ENCODE measurements around the gene ZNF658. TPM values are rescaled to one million over a fixed set of nuclear protein-coding genes. Genes with fewer than 3 reads are reported as not detected.
"Not testable (repeated sequence)": the region's sequence is repeated elsewhere in the genome, so short reads cannot be mapped to it uniquely, and the experiment has no call there.

ZNF658 gene
- polyA plus RNA-seq, 1 of the 3 experiments (the other 2 are of a cell fraction): 0.64 TPM

DNA sequence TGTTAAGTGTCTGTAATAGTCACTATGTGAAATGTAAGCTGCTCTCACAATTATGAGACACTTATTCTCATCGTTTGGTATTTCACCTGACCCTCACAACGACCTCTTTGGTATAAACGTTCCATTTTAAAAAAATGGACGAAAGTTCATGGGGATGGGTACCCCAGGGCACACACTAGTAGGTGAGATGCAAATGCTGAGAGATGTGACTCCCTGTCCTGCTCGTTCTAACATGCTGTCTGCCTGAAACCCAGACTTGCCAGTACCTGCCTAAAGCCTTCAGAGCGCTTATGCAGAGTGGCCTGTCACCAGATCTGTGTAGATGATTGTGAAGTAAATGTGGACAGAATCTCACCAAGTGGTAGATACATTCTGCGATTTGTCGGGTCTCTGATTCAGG is 616 bp downstream of the ZNF658 start:
- H3K79me2 ChIP-seq (ENCODE audit: insufficient read depth); POLR2A ChIA-PET; H3K9me2 ChIP-seq; H3K27me3 ChIP-seq (ENCODE audit: insufficient read depth); H4K20me1 ChIP-seq (ENCODE audit: insufficient read depth); H2AFZ ChIP-seq (ENCODE audit: low read depth); CTCF ChIA-PET; H3K36me3 ChIP-seq (replicated peaks in 1 of 2; ENCODE audit: control insufficient read depth in 1 of 2, insufficient read depth in 2 of 2, low read length in 1 of 2); H3K9me3 ChIP-seq; H3F3A ChIP-seq (replicated peaks; ENCODE audit: insufficient read depth); H3K27ac ChIP-seq (ENCODE audit: low read depth in 2 of 2, low read length in 1 of 2); DNase-seq; H3K4me1 ChIP-seq (ENCODE audit: control insufficient read depth in 1 of 2, insufficient read depth in 2 of 2, low read depth in 1 of 2, low read length in 1 of 2): not testable (repeated sequence)
- WGBS (ENCODE audit: low lambda C conversion rate): 11% methylated on average over 5 of the region's 8 CpGs
- Histone ChIP-seq H3K9ac (peak overlapping the region; percentile 49; the same call in 1 of the 2 replicates), H3K4me2 (peak overlapping the region; percentile 66), H3K4me3 (ENCODE audit: low read depth in 2 of 2, low read length in 1 of 2) (peak overlapping the region; percentile 49 to 59)

DNA sequence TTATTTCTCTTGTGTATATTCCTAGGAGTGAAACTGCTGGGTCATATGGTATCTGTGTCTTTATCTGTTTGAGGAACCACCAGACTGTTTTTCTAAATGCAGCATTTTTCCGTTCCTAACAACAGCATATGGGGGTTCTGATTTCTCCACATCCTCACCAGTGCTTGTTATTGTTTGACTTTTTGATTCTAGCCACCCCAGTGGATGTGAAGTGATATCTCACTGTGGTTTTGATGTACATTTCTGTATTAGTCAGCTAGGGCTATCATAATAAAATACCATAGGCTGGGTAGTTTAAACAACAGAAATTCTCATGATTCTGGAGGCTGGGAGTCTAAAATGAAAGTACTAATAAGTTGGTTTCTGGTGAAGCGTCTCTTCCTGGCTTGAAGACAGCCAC is 9.0 kb downstream of the ZNF658 start:
- H2AFZ ChIP-seq (ENCODE audit: low read depth); CTCF ChIA-PET; H3F3A ChIP-seq (replicated peaks; ENCODE audit: insufficient read depth); H3K27me3 ChIP-seq (ENCODE audit: insufficient read depth); H3K4me2 ChIP-seq; H3K9ac ChIP-seq; H3K4me1 ChIP-seq (ENCODE audit: control insufficient read depth in 1 of 2, insufficient read depth in 2 of 2, low read depth in 1 of 2, low read length in 1 of 2); H3K9me3 ChIP-seq; H3K9me2 ChIP-seq; H3K36me3 ChIP-seq (replicated peaks in 1 of 2; ENCODE audit: control insufficient read depth in 1 of 2, insufficient read depth in 2 of 2, low read length in 1 of 2); POLR2A ChIA-PET; DNase-seq; H3K79me2 ChIP-seq (ENCODE audit: insufficient read depth); H3K4me3 ChIP-seq (ENCODE audit: low read depth in 2 of 2, low read length in 1 of 2); H3K27ac ChIP-seq (ENCODE audit: low read depth in 2 of 2, low read length in 1 of 2); H4K20me1 ChIP-seq (ENCODE audit: insufficient read depth): not testable (repeated sequence)
- WGBS (ENCODE audit: low lambda C conversion rate): 95% methylated on average over 2 of the region's 2 CpGs

DNA sequence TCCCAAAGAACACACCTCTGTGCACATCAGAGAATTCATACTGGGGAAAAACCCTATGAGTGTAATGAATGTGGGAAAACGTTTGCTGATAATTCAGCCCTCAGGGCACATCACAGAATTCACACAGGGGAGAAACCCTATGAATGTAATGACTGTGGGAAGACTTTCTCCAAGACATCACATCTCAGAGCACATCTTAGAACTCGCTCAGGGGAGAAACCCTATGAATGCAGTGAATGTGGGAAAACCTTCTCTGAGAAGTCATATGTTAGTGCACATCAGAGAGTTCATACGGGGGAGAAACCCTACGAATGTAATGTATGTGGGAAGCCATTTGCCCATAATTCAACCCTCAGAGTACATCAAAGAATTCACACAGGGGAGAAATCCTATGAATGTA is 19.5 kb downstream of the ZNF658 start:
- H4K20me1 ChIP-seq (ENCODE audit: insufficient read depth); H3K4me2 ChIP-seq; CTCF ChIA-PET; H3K27ac ChIP-seq (ENCODE audit: low read depth in 2 of 2, low read length in 1 of 2); H3K4me1 ChIP-seq (ENCODE audit: control insufficient read depth in 1 of 2, insufficient read depth in 2 of 2, low read depth in 1 of 2, low read length in 1 of 2); H3K9me3 ChIP-seq; H2AFZ ChIP-seq (ENCODE audit: low read depth); H3K9ac ChIP-seq; H3K79me2 ChIP-seq (ENCODE audit: insufficient read depth); H3K9me2 ChIP-seq; H3K4me3 ChIP-seq (ENCODE audit: low read depth in 2 of 2, low read length in 1 of 2); H3K27me3 ChIP-seq (ENCODE audit: insufficient read depth); POLR2A ChIA-PET; H3F3A ChIP-seq (replicated peaks; ENCODE audit: insufficient read depth); H3K36me3 ChIP-seq (replicated peaks in 1 of 2; ENCODE audit: control insufficient read depth in 1 of 2, insufficient read depth in 2 of 2, low read length in 1 of 2); DNase-seq: not testable (repeated sequence)
- 74% methylated on average over 4 of the region's 4 CpGs for WGBS (ENCODE audit: low lambda C conversion rate)

DNA sequence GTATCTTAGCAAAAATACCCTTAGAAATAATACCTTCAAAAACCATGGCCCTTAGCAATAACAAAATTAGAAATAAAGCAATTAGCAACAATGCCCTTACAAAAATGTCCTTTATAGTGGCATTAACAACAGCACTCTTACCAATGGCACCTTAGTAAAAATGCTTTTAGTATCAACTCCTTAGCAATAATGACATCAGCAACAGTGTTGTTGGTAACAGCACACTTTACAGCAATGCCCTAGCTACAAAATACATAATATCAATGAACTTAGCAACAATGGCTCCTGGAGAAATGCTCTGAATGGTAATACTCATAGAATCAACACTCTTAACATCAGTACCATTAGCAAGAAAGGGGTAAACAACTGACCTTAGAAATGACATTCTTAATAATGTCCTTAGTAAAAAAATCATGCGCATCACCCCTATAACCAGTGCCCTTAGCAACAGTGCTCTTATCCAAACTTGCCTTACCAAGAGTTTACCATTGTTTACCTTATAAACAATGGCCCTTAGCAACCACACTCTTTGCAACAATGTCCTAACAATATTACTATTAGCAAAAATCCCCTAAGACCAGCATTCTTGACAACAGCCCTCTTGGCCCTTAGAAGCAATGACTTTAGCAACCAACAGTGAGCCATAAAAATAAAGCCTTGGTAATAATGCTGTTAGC is 35.8 kb downstream of the ZNF658 start:
- H3K36me3 ChIP-seq (replicated peaks in 1 of 2; ENCODE audit: control insufficient read depth in 1 of 2, insufficient read depth in 2 of 2, low read length in 1 of 2): not testable (repeated sequence)

DNA sequence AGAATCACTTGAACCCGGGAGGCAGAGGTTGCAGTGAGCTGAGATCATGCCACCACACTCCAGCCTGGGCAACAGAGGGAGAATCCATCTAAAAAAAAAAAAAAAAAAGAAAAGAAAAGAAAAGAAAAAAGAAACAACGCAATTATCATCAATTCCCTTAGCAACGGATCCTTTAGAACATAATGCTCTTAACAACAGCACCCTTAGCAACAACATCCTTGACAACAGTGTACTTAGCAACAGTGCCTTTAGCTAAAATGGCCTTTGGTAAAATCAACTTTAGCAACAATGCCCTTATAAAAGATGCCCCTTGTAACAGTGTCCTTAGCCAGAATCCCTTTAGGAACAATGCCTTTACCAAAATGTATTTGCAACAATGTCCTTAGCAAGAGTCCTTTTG is 37.1 kb downstream of the ZNF658 start:
- CTCF ChIA-PET: not testable (repeated sequence)

More for the DNA sequence above, 35.8 kb downstream of the ZNF658 start:
- H3K27ac ChIP-seq (ENCODE audit: low read depth in 2 of 2, low read length in 1 of 2); H2AFZ ChIP-seq (ENCODE audit: low read depth); H3K4me3 ChIP-seq (ENCODE audit: low read depth in 2 of 2, low read length in 1 of 2); H3K9me3 ChIP-seq; H3F3A ChIP-seq (replicated peaks; ENCODE audit: insufficient read depth); H3K79me2 ChIP-seq (ENCODE audit: insufficient read depth); H3K9ac ChIP-seq; CTCF ChIA-PET; DNase-seq; H4K20me1 ChIP-seq (ENCODE audit: insufficient read depth); POLR2A ChIA-PET; H3K4me1 ChIP-seq (ENCODE audit: control insufficient read depth in 1 of 2, insufficient read depth in 2 of 2, low read depth in 1 of 2, low read length in 1 of 2); H3K4me2 ChIP-seq; H3K27me3 ChIP-seq (ENCODE audit: insufficient read depth); H3K9me2 ChIP-seq: not testable (repeated sequence)
- WGBS (ENCODE audit: low lambda C conversion rate): no CpG with 5 or more reads among the region's 1 CpG

DNA sequence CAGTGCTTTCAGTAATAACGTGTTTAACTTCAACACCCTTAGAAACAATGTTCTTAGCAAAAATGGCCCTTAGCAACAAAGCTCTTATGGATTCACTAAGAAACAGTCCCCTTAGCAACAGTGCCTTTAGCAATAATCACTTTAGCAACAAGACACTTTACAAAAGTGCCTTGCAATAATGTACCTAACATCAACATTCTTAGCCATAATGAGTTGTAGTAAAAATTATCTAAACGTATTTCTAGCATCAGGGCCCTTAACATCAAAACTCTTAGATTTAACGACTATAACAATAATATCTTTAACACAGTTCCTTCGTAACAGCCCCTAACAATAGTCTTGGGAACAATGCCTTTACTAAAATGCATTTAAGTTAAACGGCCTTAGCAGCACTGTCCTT is 37.8 kb downstream of the ZNF658 start:
- H3K9me2 ChIP-seq; H3K4me2 ChIP-seq; H2AFZ ChIP-seq (ENCODE audit: low read depth); H3K4me3 ChIP-seq (ENCODE audit: low read depth in 2 of 2, low read length in 1 of 2); H3K9ac ChIP-seq; H3K27ac ChIP-seq (ENCODE audit: low read depth in 2 of 2, low read length in 1 of 2); H3F3A ChIP-seq (replicated peaks; ENCODE audit: insufficient read depth); POLR2A ChIA-PET; H3K9me3 ChIP-seq; CTCF ChIA-PET; H3K4me1 ChIP-seq (ENCODE audit: control insufficient read depth in 1 of 2, insufficient read depth in 2 of 2, low read depth in 1 of 2, low read length in 1 of 2); DNase-seq; H3K36me3 ChIP-seq (replicated peaks in 1 of 2; ENCODE audit: control insufficient read depth in 1 of 2, insufficient read depth in 2 of 2, low read length in 1 of 2); H4K20me1 ChIP-seq (ENCODE audit: insufficient read depth); H3K27me3 ChIP-seq (ENCODE audit: insufficient read depth); H3K79me2 ChIP-seq (ENCODE audit: insufficient read depth): not testable (repeated sequence)
- WGBS (ENCODE audit: low lambda C conversion rate): 27% methylated on average over 5 of the region's 5 CpGs

More for the DNA sequence above, 37.1 kb downstream of the ZNF658 start:
- H3K36me3 ChIP-seq (replicated peaks in 1 of 2; ENCODE audit: control insufficient read depth in 1 of 2, insufficient read depth in 2 of 2, low read length in 1 of 2); H3K4me2 ChIP-seq; H3K4me3 ChIP-seq (ENCODE audit: low read depth in 2 of 2, low read length in 1 of 2); H2AFZ ChIP-seq (ENCODE audit: low read depth); H3K27ac ChIP-seq (ENCODE audit: low read depth in 2 of 2, low read length in 1 of 2); POLR2A ChIA-PET; H3K79me2 ChIP-seq (ENCODE audit: insufficient read depth); H3F3A ChIP-seq (replicated peaks; ENCODE audit: insufficient read depth); H4K20me1 ChIP-seq (ENCODE audit: insufficient read depth); DNase-seq; H3K27me3 ChIP-seq (ENCODE audit: insufficient read depth); H3K9ac ChIP-seq; H3K4me1 ChIP-seq (ENCODE audit: control insufficient read depth in 1 of 2, insufficient read depth in 2 of 2, low read depth in 1 of 2, low read length in 1 of 2); H3K9me3 ChIP-seq; H3K9me2 ChIP-seq: not testable (repeated sequence)
- WGBS (ENCODE audit: low lambda C conversion rate): 24% methylated on average over 3 of the region's 3 CpGs
